ENCODE results near the gene PAQR5. TPM values are rescaled to one million over a fixed set of nuclear protein-coding genes. Genes with fewer than 3 reads are reported as not detected.

Gene PAQR5
- total and polyA plus RNA-seq, 4 donors = 0.19 to 1.1 (median 0.53) TPM

- Histone ChIP-seq H3K9me3 (ENCODE audit: control insufficient read depth in 4 of 4, low read length in 3 of 4) (no peaks in the 10 kb centered on the region), H3K27ac (ENCODE audit: low read depth in 1 of 2, low read length in 2 of 2) (no peak overlapping the region), H3K4me1 (ENCODE audit: control insufficient read depth in 4 of 4, insufficient read depth in 4 of 4, low read length in 3 of 4) (no peaks in the 10 kb centered on the region), H3K27me3 (ENCODE audit: control insufficient read depth in 4 of 4, insufficient read depth in 4 of 4, low read length in 3 of 4) (no peaks in the 10 kb centered on the region), H3K4me3 (ENCODE audit: low read depth in 1 of 3, low read length in 3 of 3) (no peak overlapping the region), H3K36me3 (ENCODE audit: control insufficient read depth in 4 of 4, insufficient read depth in 3 of 4, low read depth in 1 of 4, low read length in 3 of 4) (no peaks in the 10 kb centered on the region), H3K9ac (ENCODE audit: low read depth in 1 of 2, low read length in 2 of 2) (no peak overlapping the region)
- no peak for DNase-seq (ENCODE audit: low spot score)
- 88% methylated on average over 1 of the region's 1 CpG for WGBS
- TF ChIP-seq YY1 (IDR thresholded peaks at IDR 0.05) (no peak), ZBTB33 (IDR thresholded peaks at IDR 0.05) (no peak), NR2F2 (IDR thresholded peaks at IDR 0.05) (no peak), JUND (IDR thresholded peaks at IDR 0.05) (no peak), REST (IDR thresholded peaks at IDR 0.05) (no peak), EGR1 (IDR thresholded peaks at IDR 0.05; ENCODE audit: low read depth in 2 of 2) (no peak), HNF4A (conservative IDR thresholded peaks at IDR 0.05) (no peak), TAF1 (conservative IDR thresholded peaks at IDR 0.05) (no peak), ATF3 (IDR thresholded peaks at IDR 0.05) (no peak), CTCF (IDR thresholded peaks at IDR 0.05; ENCODE audit: low read depth, low read length, missing input control) (no peak), MAX (IDR thresholded peaks at IDR 0.05) (no peak), FOXA2 (IDR thresholded peaks at IDR 0.05) (no peak), SP1 (IDR thresholded peaks at IDR 0.05) (no peak)
These were observed 29.4 kb downstream of the PAQR5 start for GRCh38 chr15:69328080-69328479.

GRCh38 chr15:69328739-69329138 lies 30.0 kb downstream of the PAQR5 start:
- H3K4me3 ChIP-seq (ENCODE audit: low read depth in 1 of 3, low read length in 3 of 3) = no peak overlapping the region
- 66% methylated on average over 8 of the region's 8 CpGs for WGBS
- H3K9me3 ChIP-seq (ENCODE audit: control insufficient read depth in 4 of 4, low read length in 3 of 4) = no peaks in the 10 kb centered on the region
- no peak overlapping the region for H3K9ac ChIP-seq (ENCODE audit: low read depth in 1 of 2, low read length in 2 of 2)
- no peak overlapping the region for H3K27ac ChIP-seq (ENCODE audit: low read depth in 1 of 2, low read length in 2 of 2)
- H3K27me3 ChIP-seq (ENCODE audit: control insufficient read depth in 4 of 4, insufficient read depth in 4 of 4, low read length in 3 of 4) = no peaks in the 10 kb centered on the region
- H3K36me3 ChIP-seq (ENCODE audit: control insufficient read depth in 4 of 4, insufficient read depth in 3 of 4, low read depth in 1 of 4, low read length in 3 of 4) = no peaks in the 10 kb centered on the region
- TF ChIP-seq FOXA2 (IDR thresholded peaks at IDR 0.05) = no peak
- TF ChIP-seq SP1 (IDR thresholded peaks at IDR 0.05) = peak; percentile 12
- no peak for TF ChIP-seq MAX (IDR thresholded peaks at IDR 0.05)
- no peaks in the 10 kb centered on the region for H3K4me1 ChIP-seq (ENCODE audit: control insufficient read depth in 4 of 4, insufficient read depth in 4 of 4, low read length in 3 of 4)
- DNase-seq (ENCODE audit: low spot score) = no peak

Measured in liver (tissue), 9 donors.